Esophagus muscularis mucosa (tissue), 4 donors: Measurements from ENCODE around the gene ST3GAL5. TPM values are rescaled to one million over a fixed set of nuclear protein-coding genes. Genes with fewer than 3 reads are reported as not detected.

Source experiments
- DNase-seq: peaks from one replicate; pipeline ENCODE4 v3.0.0-alpha.2; 2017; ENCODE audit errors: extremely low spot score
- H3K27ac ChIP-seq, 4 donors: fragments of 200-600 bp; sonication (generic); replicated peaks in 1 of 4; 1 replicate in 3 of 4; 2 replicates in 1 of 4; pipeline ENCODE4 v1.5.1; 2016 to 2019; ENCODE audit warnings: mild to moderate bottlenecking in 1 of 4
- H3K27me3 ChIP-seq, 4 donors: fragments of 200-600 bp; sonication (generic); one replicate each; pipeline versions ENCODE4 v1.5.1 to v1.6.0; 2016 to 2019
- H3K36me3 ChIP-seq, 4 donors: fragments of 200-600 bp; sonication (generic); one replicate each; pipeline ENCODE4 v1.5.1; 2016 to 2019
- H3K4me1 ChIP-seq, 4 donors: fragments of 200-600 bp; sonication (generic); one replicate each; pipeline ENCODE4 v1.5.1; 2016 to 2019
- H3K4me3 ChIP-seq, 4 donors: fragments of 200-600 bp; sonication (generic); 1 replicate in 2 of 4; 2 replicates in 2 of 4; pipeline ENCODE4 v1.5.1; 2016 to 2019; ENCODE audit warnings: mild to moderate bottlenecking in 4 of 4, moderate library complexity in 1 of 4
- H3K9me3 ChIP-seq, 4 donors: fragments of 200-600 bp; sonication (generic); 1 replicate in 3 of 4; 2 replicates in 1 of 4; pipeline ENCODE4 v1.5.1; 2016 to 2019
- EP300 ChIP-seq: sonication (generic); formaldehyde crosslinking; IDR thresholded peaks from one replicate; pipeline ENCODE4 v1.6.1; 2017; ENCODE audit warnings: antibody characterized with exemption
- POLR2A ChIP-seq: fragments of 450-650 bp; IDR thresholded peaks from one replicate; pipeline ENCODE4 v1.6.1; 2017; ENCODE audit warnings: antibody characterized with exemption, moderate library complexity, mild to moderate bottlenecking, low read depth
- POLR2AphosphoS5 ChIP-seq, 2 donors: sonication (generic); formaldehyde crosslinking; IDR thresholded peaks; one replicate each; pipeline ENCODE4 v1.6.1; 2017; ENCODE audit warnings: antibody characterized with exemption in 2 of 2
- WGBS: methylation state at CpG from one replicate; pipeline ENCODE4 v1.1.5; 2018; 5-methylcytosine and 5-hydroxymethylcytosine counted together
- intact Hi-C: fragments of 100-400 bp; cut with DNase I; formaldehyde crosslinking; loops from one replicate; pipeline ENCODE4 v1.15.1; 2023
- total RNA-seq, 4 donors: library from RNA; depleted of rRNA; stranded (reverse); fragments of >200 nt; gene quantifications; one replicate each; pipeline versions ENCODE4 v1.1.0 to v1.2.1, GENCODE V29; 2016
- TF ChIP-seq, protein P1 (sequence below), 3 experiments: fragments of 200-600 bp in 2 of 3; fragments of 450-650 bp in 1 of 3; sonication (generic) in 2 of 3; IDR thresholded peaks; one replicate each; pipeline ENCODE4 v1.5.1; 2017 to 2019; ENCODE audit warnings: antibody characterized with exemption in 3 of 3, mild to moderate bottlenecking in 2 of 3, moderate library complexity in 1 of 3

Gene ST3GAL5
- total RNA-seq, 4 donors from 2014 or later, result 11.3 to 21.6 (median 19.4) TPM

DNA sequence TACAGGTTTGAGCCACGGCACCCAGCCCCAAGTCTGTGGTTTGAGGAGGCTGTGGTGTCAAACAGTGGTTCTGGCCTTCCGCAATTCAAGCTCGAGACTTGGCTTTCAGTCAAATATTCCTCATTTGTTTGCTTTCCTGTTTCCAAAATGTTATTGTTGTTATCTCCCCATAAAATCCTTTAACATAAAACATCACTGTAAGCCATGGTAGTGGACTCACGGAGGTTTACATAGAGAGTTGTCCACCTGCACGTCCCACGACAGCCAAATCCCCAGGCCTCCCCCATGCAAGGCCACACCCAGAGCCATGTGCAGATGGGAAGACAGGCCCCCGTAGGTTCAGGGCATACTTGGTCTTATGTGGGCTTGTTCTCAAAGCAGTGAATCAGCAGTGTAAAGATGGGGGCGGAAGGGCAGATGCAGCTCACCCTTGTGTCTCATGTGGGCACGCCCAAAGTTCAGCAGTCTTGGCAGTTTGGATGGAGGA lies 18.9 kb upstream of the ST3GAL5 start:
- no peak for DNase-seq
- intact Hi-C loops, result no loop called here
- WGBS, result 82% methylated on average over 8 of the region's 9 CpGs
- Histone ChIP-seq H3K4me3 (no peak overlapping the region), H3K36me3 (no peaks in the 10 kb centered on the region), H3K27ac (no peak overlapping the region), H3K4me1 (peaks cover 12 to 60% (median 33%) of the 10 kb centered on the region in 4 donors), H3K27me3 (no peaks in the 10 kb centered on the region), H3K9me3 (no peaks in the 10 kb centered on the region)
- TF ChIP-seq, protein P1, sequence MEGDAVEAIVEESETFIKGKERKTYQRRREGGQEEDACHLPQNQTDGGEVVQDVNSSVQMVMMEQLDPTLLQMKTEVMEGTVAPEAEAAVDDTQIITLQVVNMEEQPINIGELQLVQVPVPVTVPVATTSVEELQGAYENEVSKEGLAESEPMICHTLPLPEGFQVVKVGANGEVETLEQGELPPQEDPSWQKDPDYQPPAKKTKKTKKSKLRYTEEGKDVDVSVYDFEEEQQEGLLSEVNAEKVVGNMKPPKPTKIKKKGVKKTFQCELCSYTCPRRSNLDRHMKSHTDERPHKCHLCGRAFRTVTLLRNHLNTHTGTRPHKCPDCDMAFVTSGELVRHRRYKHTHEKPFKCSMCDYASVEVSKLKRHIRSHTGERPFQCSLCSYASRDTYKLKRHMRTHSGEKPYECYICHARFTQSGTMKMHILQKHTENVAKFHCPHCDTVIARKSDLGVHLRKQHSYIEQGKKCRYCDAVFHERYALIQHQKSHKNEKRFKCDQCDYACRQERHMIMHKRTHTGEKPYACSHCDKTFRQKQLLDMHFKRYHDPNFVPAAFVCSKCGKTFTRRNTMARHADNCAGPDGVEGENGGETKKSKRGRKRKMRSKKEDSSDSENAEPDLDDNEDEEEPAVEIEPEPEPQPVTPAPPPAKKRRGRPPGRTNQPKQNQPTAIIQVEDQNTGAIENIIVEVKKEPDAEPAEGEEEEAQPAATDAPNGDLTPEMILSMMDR (IDR thresholded peaks at IDR 0.05), result no peak
- TF ChIP-seq EP300, result no peak
- TF ChIP-seq POLR2A, result no peak
- TF ChIP-seq POLR2AphosphoS5 (IDR thresholded peaks at IDR 0.05), result no peak

DNA sequence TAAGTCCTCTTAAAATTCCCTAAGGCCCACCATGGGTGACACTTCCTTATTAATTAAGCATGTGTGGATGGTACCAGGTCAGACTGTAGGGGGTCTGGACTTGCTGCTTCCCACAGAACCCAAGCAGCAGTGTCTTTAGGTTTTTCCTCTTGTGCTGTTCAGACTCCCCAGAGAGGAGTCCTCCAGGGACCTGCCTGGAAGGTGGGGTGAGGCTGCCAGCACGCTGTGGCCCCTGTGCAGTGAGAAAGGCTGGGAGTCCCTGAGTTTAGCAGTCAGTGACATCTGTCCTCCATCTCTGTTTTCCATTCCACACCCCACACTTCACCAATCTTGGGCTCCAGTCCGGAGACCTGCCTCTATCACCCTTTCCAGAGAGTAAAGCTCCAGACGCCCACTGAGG lies 18.0 kb upstream of the ST3GAL5 start:
- no peak for DNase-seq
- no peaks in the 10 kb centered on the region for H3K9me3 ChIP-seq
- no peak overlapping the region for H3K27ac ChIP-seq
- H3K36me3 ChIP-seq, result no peaks in the 10 kb centered on the region
- TF ChIP-seq POLR2AphosphoS5 (IDR thresholded peaks at IDR 0.05) (no peak), EP300 (no peak), POLR2A (no peak)
- TF ChIP-seq, protein P1 (IDR thresholded peaks at IDR 0.05), result no peak
- no peak overlapping the region for H3K4me3 ChIP-seq
- H3K4me1 ChIP-seq, result peaks cover 10 to 53% (median 30%) of the 10 kb centered on the region in 4 donors
- H3K27me3 ChIP-seq, result no peaks in the 10 kb centered on the region
- intact Hi-C loops, result no loop called here
- WGBS, result 95% methylated on average over 2 of the region's 3 CpGs

DNA sequence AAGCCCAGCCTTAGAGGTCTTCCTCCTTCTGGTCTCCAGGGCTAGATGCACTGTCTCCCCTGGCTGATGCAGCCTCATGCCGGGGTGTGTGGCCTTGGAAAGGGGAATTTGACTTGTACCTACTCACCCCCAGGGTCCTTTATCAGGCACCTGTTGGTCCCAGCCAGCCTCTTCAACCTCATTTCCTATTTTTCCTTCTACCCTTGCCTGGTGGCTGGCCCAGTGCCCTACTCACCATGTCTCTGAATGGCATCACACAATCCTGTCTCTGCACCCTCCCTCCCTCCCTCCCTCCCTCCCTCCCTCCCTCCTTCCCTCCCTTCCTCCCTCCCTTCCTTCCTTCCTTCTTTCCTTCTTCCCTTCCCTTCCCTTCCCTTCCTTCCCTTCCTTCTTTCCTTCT lies 17.1 kb upstream of the ST3GAL5 start:
- H3K9me3 ChIP-seq, result no peaks in the 10 kb centered on the region
- TF ChIP-seq, protein P1 (IDR thresholded peaks at IDR 0.05), result no peak
- TF ChIP-seq POLR2AphosphoS5 (IDR thresholded peaks at IDR 0.05), result no peak
- TF ChIP-seq EP300, result no peak
- no peak for TF ChIP-seq POLR2A
- H3K4me1 ChIP-seq, result peaks cover 3 to 44% (median 26%) of the 10 kb centered on the region in 4 donors
- no peak for DNase-seq
- intact Hi-C loops, result no loop called here
- H3K27ac ChIP-seq, result peak overlapping the region; percentile 59 to 77 (median 71)
- no peaks in the 10 kb centered on the region for H3K27me3 ChIP-seq
- no peaks in the 10 kb centered on the region for H3K36me3 ChIP-seq
- 24% methylated on average over 1 of the region's 1 CpG for WGBS
- no peak overlapping the region for H3K4me3 ChIP-seq

DNA sequence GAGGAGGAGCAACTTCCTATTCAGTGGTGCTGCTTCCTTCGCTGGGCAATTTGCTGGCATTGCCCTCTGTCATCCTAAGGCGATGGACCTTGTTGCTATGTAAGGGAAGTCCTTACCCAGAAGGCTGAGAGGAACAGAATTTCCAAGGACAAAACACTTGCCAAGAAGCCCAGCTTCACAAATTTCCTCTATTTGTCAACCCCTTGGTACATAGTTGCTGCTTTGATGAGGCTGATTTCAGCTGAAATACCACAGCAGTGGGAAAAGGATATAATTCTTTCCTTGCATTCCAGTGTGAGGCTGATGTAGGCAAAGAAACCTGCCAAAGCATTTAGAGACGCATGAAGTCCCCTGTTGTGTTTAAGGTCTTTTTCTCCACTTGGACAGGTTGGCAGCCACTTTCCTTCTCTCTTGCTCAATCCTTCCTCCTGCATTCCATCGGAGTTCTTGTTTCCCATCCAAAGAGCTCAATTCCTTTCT lies 16.4 kb upstream of the ST3GAL5 start:
- H3K4me3 ChIP-seq, result peak overlapping the region in 1 of 4 donors; percentile 3
- intact Hi-C loops, result no loop called here
- peak overlapping the region; percentile 59 to 77 (median 71) for H3K27ac ChIP-seq
- H3K4me1 ChIP-seq, result peaks cover 3 to 39% (median 22%) of the 10 kb centered on the region in 4 donors
- no peaks in the 10 kb centered on the region for H3K27me3 ChIP-seq
- 55% methylated on average over 4 of the region's 4 CpGs for WGBS
- no peak for DNase-seq
- no peaks in the 10 kb centered on the region for H3K36me3 ChIP-seq
- H3K9me3 ChIP-seq, result no peaks in the 10 kb centered on the region
- TF ChIP-seq, protein P1 (IDR thresholded peaks at IDR 0.05), result no peak
- peak; percentile 39 to 69 for TF ChIP-seq POLR2AphosphoS5 (IDR thresholded peaks at IDR 0.05)

DNA sequence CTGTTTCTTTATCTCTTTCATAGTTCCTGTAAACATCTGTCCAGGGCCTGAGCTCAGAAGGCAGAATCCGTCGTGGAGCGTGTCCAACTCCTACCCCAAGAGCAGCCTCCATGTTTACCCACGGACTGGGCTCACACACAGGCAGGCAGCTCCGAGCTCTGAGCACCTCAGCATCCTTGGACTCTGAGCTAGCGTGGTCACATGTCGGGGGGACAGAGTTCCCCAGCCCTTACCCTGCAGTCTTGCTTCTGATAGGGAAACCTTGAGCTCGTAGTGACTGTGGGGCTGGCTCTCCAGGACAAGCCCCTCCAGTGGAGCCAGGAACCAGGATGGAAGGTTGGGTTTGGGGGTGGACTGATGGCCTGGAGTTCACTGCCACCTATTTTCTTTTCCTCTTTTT lies 15.1 kb upstream of the ST3GAL5 start:
- H3K4me3 ChIP-seq, result no peak overlapping the region
- no peak for DNase-seq
- no peak overlapping the region for H3K27ac ChIP-seq
- 86% methylated on average over 4 of the region's 8 CpGs for WGBS
- intact Hi-C loops, result no loop called here
- TF ChIP-seq POLR2AphosphoS5 (IDR thresholded peaks at IDR 0.05) (no peak), EP300 (no peak), POLR2A (no peak)
- TF ChIP-seq, protein P1 (IDR thresholded peaks at IDR 0.05), result no peak
- peaks cover 3 to 37% (median 21%) of the 10 kb centered on the region in 4 donors for H3K4me1 ChIP-seq
- H3K36me3 ChIP-seq, result no peaks in the 10 kb centered on the region
- no peaks in the 10 kb centered on the region for H3K27me3 ChIP-seq
- no peaks in the 10 kb centered on the region for H3K9me3 ChIP-seq
